ENCODE data around the gene OR4D5.

- no peak for TF ChIP-seq POLR2AphosphoS5 (IDR thresholded peaks at IDR 0.05; ENCODE audit: low read depth, low read length)
- no peak for TF ChIP-seq POLR2A (IDR thresholded peaks at IDR 0.05; ENCODE audit: low read depth, low read length)
Measured at GRCh38 chr11:123924027-123924426, 15.4 kb upstream of the OR4D5 start.

Measured in GM12892 (cell line).